Left forelimb (tissue), 1 donor: ENCODE results near the gene TAOK1.

Experiments
- DNase-seq: peaks from one replicate; pipeline ENCODE4 v3.0.0-alpha.2; 2018; ENCODE audit warnings: low spot score

TAOK1 gene

DNA sequence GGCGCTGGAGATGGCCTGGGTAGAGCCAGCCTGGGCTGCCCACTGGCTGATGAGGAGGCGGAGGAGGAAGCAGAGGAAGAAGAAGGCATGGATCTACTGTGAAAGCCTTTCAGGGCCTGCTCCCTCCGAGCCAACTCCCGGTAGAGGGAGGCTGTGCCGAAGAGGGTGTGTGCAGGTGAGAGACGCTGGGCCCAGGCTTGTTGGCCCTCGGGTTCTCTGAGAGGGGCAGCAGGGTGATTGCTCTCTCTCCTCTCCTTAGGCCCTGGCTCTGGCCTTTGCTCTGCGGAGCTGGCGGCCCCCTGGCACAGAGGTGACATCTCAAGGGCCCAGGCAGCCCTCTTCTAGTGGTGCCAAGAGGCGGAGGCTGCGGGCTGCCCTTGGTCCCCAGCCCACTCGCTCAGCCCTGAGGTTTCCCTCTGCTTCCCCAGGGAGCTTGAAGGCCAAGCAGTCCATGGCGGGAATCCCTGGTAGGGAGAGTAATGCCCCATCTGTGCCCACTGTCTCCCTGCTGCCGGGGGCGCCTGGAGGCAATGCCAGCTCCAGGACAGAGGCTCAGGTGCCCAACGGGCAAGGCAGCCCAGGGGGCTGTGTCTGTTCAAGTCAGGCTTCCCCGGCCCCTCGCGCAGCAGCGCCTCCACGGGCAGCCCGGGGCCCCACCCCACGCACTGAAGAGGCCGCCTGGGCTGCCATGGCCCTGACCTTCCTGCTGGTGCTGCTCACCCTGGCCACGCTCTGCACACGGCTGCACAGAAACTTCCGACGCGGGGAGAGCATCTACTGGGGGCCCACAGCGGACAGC lies 181.9 kb downstream of the TAOK1 start:
- DNase-seq = peak; percentile 67

GRCh38 chr17:29572691-29573557 lies 182.8 kb downstream of the TAOK1 start:
- DNase-seq = peak; percentile 84

- no peak for DNase-seq
These were observed 183.4 kb downstream of the TAOK1 start for GRCh38 chr17:29573558-29573869.

GRCh38 chr17:29573871-29574731 lies 183.9 kb downstream of the TAOK1 start:
- no peak for DNase-seq

- DNase-seq = no peak
These were observed 184.8 kb downstream of the TAOK1 start for GRCh38 chr17:29574732-29575510.

DNA sequence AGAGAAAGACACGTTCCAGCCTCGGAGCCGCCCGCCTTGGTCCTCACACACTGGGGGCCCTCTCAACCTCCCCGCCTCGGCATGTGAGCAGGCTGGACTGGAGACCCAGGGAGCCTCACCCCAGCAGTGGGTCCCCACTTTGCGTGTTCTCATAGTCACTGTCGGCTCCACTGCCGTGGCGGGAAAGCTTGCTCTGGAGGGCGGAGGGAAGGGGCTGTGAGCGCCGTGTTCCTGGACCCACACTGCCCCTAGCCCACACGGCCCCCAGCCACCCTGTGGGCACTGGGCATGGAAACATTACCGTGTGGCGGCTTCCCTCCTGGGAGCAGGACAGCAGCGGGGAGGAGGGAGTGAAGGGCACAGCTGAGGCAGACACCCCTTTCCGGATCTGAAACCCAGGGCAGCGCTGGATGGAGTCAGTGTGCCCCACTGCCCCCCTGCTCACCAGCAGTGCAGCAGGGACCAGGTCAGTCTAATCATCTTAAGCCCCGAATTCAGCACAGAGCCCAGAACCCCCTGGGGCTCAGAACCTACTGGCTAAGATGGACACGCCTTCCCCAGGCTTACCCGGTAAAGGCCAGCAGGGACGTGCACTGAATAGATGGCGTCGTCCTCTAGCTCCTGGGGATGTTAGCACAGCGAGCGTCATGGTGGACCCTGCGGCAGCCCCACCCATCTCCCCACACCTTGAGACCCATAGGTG lies 185.5 kb downstream of the TAOK1 start:
- DNase-seq = no peak

- DNase-seq = no peak
These were observed 186.2 kb downstream of the TAOK1 start for GRCh38 chr17:29576214-29577000.

DNA sequence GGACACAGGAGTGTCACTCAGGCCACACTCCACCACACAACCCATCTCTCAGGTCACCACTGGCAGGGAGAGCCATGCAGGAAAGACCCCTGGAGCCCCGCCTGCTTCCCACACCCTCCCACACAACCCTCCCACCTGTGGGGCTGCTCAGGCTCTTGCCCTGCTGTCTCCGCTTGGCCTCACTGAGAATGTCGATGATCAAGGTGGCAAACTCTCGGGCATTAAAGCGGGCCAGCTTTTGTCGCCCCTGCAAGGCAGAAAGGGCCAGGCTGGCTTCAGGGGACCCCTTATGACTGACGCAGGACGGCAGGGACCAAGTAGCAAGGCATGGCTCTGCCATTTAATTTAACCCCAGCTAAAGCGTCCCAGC lies 186.8 kb downstream of the TAOK1 start:
- DNase-seq = no peak

GRCh38 chr17:29577385-29578211 lies 187.4 kb downstream of the TAOK1 start:
- DNase-seq = no peak

DNA sequence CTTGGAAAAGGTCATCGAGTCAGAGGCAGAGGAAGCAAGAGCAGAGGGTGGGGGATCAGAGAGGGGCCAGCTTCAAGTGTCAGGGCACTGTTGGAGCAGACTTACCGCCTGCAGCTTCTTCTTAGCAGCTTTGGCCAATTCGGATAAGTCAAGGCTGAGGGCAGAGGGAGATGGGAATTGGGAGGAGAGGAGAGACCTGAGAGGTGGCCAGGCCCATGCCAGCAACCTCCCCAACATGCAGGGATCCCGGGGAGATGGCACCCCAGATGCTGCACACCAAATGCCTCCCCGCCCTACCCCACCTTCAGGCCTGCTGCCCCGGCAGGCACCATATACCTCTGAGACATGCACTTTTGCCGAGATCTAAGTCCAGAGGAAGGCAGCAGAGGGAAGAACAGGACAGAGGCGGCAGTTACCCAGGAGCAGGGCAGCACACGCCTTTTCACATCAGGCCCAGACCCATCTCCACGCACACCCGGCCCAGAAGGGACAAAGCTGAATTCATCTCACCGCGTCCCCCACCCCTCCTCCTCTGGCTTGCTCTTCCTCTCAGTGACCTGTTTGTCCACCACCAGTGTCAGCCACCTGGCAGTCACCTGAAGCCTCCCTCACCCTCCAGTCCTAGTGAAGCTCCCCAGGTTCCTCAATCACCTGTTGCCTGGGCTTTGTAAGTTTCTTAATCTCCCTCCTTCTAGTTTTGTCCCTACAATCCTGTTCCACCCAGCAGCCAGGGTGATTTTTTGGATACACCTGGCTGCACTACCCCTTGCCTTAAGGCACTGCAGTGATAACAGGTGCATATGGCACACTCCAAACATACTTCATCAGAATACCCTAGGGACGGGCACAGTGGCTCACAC lies 188.7 kb downstream of the TAOK1 start:
- DNase-seq = no peak

- DNase-seq = no peak
These were observed 190.0 kb downstream of the TAOK1 start for GRCh38 chr17:29579866-29580771.

DNA sequence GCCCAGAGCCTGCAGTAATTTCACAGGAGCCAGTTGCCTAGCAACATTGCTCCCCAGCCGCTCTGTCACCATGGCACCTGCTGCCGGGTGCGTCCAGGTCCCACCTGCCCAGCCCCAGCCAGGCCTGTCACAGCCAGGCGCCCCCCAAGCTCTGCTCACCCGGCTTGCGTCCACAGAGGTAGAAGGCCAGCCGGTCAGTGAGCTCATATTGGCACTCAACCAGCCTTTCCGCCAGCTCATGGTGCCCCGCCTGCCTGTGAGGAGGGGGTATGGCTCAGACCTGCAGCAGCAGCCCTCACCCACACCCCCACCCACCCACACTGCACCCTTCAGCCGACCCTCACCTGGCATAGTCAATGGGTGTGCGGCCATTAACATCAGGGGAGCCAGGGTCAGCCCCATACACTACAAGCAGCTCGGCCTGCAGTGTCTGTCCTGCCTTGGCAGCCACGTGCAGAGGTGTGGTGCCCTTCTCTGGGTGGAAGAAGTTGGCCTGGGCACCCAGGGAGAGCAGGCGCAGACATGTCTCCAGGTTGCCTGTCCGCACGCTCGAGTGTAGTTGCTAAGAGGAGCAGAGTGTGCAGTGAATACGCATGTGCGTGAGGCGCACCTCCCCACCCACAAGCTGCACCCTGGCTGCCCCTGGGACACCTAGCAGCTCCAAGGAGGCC lies 191.6 kb downstream of the TAOK1 start:
- no peak for DNase-seq

DNA sequence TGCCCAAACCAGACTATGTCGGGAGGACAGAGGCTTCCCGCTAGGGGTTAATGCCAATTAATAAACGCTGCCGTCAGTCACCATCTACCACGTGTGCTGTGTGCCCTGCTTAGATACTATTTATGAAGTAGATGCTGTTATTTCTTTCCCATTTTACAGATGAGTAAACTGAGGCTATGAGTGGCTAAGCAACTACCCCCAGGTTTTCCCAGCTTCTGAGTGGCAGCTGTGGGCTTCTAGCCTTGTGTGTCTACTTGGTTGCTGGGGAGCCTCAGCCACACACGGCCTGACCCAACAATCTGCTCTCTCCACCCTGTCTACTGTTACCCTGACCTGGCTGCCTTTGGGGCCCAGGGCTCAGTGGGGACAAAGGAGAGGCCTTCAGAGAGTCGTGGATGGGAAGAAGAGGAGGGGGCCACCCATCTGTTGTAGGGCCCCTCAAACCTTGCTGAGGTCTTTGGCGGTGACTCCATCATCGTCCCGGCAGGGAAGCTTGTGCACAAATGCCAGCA lies 192.1 kb downstream of the TAOK1 start:
- no peak for DNase-seq

DNA sequence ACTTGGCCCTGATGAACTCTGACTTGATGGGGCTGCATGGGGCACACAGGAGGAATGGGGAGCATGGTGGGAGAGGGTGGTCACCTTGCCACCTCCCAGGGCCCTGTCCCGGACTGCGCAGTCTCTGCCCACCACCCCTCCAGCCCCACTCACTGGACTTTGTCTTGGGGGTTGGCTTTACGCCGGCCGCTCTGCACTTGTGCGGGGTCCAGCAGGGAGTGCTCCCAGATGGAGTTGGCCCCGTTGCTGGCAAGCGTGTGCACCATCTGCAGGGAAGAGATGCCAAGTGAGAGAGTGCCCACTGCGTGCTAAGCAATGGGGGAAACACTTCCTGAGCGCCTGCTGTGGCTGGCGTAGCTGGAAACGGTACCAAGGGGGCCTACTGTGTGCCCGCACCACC lies 192.6 kb downstream of the TAOK1 start:
- no peak for DNase-seq

DNA sequence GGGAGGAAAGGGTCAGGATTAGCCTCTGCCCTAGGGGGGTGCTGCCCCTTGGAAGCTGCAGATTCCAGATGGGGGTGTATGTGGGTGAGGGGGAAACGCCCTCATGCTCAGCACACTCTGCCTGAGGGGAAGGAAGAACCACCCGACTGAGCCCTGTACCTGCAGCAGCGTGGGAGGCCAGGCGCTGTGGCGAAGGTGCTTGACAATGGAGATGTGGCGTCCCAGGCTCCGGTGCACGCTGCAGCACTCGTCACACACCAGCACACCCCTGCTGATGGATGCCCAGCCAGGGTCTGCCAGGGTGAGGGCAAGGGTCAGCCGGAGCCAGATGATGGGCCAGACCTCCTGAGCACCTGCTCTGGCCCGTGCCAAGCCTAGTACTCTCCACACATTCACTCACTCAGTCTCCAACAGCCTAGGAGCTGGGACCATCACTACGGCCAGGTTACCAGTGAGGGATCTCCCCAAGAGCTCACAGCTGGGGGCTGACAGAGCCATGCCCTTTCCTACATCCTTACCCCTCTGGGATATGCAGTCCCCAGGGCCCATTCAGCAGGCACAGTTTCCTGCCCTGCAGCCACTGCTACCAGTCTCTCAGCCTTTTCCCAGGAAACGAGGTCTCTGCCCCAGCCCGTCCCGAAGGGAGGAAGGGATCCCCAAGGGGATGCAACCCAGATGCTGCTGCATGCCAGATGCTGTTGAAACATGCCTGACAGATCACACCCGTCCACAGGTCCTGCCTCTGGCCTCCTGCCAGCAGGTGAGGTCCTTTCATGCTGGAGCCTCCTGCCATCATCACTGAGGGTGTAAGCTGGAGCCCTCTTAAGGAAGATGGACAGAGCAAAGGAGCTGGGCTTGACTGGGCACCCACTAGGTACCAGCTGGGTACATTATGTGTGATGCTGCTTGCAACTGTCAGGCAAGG lies 193.4 kb downstream of the TAOK1 start:
- no peak for DNase-seq
